GM19468 (cell line): Measurements from ENCODE around the gene ATXN7L1.

ENCODE experiments used
- ATAC-seq: cut with Tn5 transposase; IDR thresholded peaks from one replicate; pipeline ENCODE4 v1.9.1; 2021; ENCODE audit warnings: mild to moderate bottlenecking, moderate library complexity, moderate number of reproducible peaks; ENCODE audit not compliant: unreplicated experiment; ENCODE audit errors: extremely low read depth

Gene ATXN7L1

DNA sequence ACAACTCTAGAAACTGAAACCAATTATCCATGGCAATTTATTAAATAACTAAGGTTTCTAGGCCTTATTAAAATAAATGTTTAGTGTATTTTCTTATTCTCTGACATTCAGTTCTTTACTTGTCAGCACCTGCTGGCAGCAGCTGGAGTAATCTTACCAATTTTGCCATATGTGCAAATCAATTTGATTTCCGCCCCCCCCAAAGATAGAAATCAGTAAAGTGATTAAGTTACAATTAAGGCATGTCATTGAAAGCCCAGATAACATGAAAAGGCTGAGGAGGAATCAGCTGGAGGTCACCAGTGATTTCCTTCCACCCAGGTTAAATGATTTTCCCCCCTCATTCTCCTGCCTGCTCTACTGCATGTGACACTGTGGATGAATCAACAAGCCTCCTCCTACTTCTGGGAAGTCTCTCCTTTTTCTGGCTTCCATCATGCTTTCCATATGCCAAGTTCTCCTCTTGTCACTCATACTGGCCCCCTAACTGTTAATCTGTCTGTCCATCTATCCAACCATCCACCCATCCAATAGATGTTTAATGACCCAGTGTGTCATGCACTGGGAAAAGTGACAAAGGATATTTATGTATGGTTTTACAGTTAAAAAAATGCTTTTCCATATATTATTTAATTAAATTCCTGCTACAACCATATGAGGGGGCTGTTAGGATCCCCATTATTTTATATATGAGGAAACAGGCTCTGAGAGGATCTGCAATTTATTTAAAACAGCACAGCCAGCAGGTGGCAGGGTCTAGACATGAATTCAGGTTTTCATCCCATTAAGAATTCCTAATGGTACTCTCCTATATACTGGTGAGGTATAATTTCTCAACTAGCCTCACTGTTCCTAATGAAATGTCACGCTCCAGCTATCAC, 116.5 kb downstream of the ATXN7L1 start:
- no peak for ATAC-seq

DNA sequence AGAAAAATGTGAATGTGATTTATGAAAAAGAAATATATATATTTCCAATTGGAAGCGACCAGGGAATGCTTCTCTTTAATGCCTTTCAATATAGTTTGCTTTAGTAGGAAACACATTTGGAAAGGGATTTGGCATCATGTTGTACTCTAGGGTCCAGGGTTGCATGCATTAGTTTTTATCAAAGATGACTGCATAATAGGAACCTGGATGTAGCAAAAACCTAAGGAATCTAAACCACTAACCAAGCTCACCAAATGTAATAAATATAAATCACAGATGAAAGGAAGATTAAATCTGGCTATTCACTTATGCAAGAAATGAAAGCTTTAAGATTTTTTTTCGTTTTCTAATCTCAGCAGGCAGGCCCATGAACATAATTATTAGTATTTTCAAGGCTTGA, 120.0 kb downstream of the ATXN7L1 start:
- no peak for ATAC-seq

DNA sequence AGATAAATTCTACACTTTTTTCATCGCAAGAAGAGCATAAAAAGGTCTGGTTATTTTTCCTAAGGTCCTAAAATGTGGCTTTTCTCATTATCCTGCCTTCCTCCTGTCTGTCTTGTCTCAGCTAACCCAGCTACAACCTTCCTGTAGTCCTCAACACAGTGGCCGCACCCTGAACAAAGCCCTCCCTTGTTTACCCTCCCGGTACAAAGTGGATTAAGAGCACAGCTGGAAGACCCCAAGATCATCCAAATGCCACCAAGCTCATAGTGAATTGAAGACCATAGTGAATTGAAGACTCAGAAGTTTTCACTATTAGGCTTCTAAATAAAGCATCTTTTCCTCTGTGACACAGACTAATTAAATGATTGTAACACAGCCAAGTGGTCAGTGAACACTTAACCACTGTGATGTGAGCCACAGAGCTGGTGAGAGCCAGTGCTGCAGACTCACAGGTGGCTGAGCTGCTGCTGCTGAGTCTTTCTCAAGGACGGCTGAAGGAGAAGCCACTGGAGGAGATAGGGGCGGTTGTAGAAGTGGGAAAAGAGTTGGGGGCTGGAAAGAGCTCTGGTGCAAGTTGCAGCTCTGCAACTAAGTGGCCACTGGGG, 123.6 kb downstream of the ATXN7L1 start:
- ATAC-seq: no peak

DNA sequence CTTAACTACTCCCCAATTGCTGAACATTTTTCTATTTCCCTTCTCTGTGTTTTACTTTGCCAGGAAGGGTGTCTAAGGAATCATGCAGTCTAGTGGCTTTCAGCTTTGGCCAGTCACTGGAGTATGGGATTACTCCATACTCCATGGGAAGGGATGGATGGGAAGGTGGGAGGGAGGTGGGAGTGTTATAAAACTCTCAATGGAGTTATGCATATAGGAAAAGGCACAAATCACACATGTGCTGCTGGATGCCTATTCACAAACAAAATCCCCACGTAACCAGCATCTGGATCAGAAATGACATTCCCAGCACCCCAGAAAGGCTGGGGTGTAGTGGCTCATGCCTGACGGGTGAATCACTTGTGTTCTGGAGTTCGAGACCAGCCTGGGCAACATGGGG, 125.3 kb downstream of the ATXN7L1 start:
- ATAC-seq: no peak

DNA sequence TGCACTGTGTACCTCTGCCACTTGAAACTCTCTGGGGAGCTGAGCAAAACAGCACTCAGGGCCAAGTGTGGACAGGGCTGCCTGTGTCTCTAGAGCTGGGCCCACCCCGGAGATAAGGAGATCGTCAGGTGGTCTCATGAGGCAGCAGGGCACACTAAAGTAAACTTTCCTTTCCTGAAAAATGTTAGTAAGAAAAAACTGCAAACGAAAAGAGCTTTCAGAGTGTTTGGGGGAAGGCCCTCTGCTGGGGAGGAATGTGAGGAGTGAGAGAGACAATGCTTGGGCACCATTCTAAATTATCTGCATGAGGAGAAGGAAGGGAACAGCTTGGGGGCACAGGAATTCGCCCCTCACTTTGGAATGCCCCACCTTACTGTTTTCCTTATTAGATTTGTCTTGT, 127.7 kb downstream of the ATXN7L1 start:
- no peak for ATAC-seq

DNA sequence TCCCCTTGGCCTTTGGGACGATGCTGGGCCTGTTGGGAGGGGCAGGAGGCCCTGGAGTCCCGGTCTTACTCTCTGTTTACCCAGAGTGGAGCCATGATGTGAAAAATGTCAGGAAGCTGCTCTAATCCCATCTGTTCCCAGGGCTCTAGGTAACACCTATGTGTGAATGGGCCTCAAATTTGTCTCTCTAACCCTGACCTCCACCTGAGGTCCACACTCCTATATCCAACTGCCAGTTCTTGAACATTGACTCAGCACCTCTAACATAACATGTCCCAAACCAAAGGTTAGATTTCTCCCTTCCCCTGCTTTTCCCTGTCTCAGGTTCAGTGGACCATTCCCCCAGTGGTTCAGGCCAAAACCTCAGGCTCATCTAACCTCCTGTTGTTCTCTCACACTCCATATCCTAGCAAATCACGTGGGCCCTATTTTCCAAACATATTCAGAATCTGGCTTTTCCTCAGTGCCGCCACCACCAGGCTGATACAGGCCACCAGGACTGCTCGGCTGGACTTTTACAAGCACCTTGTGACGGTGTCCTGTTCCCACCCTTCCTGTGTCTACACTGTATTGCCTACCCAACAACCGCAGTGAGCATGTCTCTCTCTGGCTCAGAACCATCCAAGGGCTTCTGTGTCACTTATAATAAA, 130.6 kb downstream of the ATXN7L1 start:
- ATAC-seq: no peak

DNA sequence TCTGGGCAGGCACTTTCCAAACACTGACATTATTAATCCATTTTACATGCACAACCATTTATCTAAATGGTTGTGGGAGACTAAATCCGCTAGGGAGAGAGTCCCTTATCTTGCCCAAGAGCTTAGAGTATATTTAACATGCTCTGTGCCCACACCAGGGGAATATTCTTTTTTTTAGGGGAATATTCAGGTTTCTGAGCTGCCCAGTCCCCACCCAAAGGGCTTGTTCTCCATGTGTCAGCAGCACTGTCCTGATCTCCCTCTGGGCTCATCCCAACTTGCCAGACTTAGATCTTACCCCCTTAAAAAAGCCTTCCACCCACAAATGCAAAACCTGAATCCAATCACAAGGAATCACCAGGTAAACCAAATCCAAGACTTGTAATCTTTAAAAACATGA, 132.1 kb downstream of the ATXN7L1 start:
- no peak for ATAC-seq

DNA sequence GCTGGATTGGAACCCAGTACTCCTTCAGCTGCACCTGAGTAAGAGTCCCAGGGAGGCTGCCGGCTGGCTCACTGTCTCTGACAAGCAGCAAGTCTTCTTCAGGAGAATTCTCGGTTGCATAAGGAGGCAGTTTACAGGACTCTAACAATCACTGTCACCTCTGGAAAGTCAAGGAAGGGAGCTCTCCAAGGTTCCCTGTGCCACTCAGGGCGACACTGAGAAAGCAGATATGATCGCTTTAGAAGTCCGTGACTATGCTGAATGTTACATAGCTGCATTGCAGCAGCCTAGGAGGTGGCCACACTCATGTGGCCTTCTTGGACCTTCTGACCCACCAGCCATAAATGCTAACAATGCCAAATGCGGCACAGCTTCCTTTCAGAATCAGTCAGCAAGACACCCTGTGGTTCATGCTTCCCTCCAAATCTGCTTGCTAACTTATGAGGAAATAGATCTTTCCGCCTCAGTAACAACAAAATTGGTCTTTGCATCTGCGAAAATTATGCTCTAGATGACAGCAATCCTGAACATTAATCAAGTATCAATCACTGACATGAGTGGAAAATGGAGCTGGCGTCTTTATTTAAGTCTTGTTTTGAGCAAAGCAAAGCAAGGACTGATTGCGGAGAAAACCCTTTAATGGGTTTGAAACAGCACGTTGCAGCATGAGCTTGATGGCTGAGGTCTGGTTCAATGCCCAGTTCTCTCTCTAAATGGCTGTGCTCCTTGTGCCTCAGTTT, 132.9 kb downstream of the ATXN7L1 start:
- no peak for ATAC-seq

DNA sequence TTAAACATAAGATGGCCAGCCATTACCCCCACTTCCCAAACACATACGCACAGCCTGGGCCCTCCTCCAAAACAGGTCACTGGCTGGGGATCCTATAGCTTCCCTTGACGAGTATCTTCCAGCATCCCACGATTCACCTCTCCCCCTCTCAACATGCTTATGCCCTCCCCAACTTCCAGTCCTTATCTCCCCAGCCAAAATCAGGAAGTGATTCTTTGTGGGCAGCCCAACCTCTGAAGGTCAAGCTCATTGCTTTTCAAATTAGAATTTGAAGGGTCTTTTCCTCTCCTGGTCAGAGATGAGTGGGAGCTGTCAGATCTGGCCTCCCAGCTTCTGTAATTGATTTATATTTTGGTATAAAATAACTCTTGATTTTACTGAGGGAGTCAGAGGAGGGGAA, 133.6 kb downstream of the ATXN7L1 start:
- ATAC-seq: no peak

DNA sequence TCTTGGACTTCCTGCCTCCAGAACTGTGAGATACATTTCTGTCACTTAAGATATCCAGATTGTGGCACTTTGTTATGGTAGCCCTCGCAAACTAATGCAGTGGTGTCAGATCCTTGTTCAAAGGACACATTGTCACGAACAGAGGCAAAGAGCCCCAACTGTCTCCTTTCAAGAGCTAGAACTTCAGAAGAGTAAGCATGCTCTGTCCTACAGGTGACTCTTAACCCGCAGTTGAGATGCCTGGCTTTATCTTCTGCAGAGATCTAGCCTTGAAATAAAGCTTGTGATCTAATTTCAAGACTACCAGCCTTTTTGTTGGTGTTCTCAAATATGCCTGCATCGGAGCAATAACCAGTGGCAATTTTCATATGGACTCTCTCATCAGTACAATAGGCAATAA, 134.4 kb downstream of the ATXN7L1 start:
- ATAC-seq: no peak

DNA sequence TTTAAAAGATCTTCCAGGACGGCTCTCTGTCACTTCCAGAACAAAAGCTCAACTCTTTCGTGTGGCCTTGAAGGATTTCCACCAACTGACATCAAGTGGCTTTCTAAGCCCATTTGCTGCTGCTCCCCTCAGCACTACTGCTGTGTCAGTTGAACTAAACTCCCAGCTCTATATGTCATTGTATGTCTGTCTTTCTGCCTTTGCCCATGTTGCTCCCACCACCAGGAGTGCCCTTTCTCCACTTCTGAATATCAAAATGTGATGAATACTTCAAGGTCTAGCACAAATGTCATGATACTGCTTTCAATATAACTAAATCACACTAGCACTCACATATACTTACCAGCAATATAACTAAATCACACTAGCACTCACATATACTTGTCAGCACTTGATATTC, 138.3 kb downstream of the ATXN7L1 start:
- no peak for ATAC-seq

DNA sequence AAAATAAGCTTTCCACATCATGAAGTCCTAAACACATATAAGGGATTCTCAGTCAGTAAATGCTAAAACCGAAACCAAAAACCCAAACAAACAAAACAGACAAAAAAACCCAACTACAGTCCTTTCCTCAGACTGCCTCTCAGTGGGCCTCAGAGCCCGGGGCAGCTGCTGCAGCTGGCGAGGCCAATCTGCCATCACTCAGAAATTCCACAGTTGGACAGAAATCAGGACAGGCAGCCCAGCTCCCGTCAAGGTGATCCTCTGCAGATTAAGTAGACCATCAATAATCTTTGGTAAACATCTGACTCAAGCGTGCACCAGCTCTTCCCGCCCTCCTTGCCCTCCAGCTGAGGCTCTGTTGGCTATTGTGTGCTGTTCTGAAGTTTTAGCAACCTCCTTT, 142.2 kb downstream of the ATXN7L1 start:
- ATAC-seq: no peak

DNA sequence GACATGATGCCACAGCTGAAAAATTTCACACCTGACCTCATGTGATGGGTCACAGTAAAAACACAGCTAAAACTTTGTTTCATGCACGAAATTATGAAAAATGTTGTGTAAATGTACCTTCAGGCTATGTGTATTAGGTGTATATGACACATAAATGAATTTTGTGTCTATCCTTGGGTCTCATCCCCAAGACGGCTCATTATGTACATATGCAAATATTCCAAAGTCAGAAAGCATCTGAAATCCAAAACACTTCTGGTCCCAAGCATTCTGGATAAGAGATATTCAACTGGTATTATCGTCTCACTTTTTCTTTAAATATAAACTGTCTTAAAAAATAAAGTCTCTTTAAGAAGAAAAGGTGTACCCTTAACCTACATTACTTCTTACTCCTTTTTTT, 145.4 kb downstream of the ATXN7L1 start:
- ATAC-seq: no peak

DNA sequence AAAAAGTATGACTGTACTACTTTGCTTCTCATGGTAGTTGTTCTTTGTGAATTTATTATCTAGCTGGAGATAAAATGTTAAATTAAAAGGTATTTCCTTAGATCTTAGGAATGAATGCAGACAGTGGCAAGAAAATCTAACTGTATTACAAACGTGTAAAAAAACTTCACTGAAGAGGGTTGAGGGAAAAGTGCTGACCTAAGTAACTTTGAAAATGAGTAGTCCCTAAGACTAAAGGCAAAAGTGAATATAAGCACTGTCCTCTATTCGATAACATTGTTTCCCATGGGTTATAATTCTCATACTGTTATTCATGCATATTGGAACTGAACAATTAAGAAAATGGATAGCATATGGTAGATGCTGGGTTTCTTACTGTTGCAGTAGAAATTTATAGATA, 148.4 kb downstream of the ATXN7L1 start:
- no peak for ATAC-seq

DNA sequence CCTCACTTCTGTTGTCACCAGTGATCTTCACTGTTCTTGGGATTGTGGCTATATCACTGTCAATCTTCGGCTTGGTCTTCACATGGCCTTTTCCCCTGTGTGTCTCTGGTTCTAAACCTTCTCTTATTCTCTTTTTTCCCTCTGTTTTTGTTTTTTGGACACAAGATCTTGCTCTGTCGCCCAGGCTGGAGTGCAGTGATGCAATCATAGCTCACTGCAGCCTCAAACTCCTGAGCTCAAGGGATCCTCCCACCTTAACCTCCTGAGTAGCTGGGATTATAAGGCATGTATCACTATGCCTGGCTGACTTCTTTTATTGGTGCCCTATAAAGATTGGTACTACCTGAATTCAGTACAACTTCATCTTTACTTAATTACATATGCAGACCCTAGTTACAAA, 151.7 kb downstream of the ATXN7L1 start:
- ATAC-seq: no peak

DNA sequence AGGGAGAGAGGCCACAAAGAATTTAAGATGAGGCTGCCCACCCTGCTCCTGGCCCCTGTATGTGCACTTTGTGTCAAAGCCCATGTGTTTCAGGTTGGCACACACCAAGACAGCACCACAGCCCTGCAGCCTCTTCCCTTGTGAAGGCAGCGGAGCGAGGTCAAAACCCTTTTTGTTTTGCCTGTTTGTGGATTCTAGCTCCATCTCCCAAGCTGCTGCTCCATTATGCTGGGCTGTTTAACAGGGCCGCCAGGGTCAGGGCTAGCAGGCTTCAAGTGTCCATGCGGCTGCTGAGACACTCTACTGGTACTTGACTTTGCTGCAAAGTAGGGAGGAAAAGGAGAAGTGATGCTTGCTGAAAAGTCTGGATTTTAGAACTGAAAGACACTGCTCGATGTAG, 152.8 kb downstream of the ATXN7L1 start:
- ATAC-seq: no peak

DNA sequence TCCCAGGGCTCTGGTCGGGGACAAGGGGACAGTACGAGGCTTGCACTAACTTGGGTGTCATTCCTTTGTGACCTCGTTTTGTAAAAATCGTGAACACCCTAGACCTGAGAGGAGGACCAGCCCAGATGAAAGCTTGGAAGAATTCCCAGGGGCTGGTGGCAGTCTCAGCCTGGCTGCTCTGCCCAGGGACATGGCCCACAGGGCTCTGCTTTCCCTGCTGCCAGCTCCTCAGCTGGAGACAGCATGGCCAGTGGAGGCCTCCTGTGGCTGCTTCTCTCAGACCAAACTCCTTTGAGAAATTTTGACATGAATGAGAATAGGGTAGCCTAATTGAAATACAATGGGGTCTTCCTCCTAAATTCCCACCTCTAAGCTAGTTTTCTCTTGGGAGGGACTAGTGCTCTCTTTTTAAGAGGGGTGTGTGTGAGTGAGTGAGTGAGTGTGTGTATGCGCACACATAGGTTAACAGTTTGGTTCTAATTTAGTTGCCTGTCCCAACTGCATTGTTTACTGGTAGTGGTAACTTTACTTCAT, 154.8 kb downstream of the ATXN7L1 start:
- no peak for ATAC-seq

DNA sequence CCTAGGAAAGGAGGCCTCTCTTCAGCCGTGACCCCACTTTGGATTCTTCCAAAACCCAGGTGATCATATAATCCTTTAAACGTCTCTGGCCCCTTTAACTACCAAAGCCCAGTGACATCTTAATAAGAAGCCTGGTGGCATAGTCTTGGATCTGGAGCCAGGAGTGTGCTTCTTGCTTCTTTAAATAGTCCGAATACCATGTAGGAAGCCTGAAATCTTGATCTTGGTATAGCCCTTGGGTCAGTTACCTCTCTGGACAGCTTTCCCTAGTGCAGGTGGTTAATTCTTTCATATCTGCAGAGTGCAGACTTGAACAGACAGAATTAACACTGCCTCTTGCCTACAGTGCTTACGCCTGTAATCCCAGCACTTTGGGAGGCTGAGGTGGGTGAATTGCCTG, 156.5 kb downstream of the ATXN7L1 start:
- ATAC-seq: no peak

DNA sequence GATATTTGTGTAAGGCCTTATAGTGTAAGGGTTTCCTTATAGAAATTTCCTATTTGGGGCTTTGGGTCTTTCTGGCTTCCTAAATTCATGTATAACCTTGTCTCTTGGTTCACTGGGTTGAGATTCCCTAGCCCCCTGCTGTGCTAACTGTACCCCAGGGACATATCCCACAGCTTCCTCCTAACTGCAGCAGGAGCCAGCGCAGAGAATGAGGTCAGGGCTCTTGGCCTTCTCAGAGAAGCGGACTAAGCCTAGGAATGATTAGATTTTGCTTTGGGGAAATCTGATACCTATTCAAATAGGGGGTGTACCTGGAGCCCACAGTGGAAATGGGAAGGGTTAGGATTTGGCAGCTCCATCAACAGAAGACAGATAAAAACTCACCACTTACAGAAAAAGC, 157.0 kb downstream of the ATXN7L1 start:
- ATAC-seq: no peak

DNA sequence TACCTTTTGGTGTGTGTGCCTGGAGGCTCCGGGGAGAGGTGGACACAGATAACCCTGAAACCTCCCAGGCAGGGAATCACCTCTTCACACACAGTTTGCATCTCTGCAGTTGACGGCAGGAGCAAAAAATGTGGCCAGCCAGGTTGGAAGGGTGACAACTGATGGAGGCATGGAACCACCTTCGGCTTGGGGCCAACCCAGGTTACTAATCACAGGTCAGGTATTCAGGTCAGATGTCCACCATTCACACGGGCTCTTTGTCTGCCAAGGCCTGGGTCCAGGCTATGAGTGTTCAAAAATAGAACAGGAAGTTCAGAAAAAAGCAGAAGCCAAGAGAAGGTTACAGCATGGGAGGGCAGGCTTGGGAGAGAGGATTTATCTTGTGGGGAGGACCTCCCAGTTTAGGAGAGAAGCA, 157.9 kb downstream of the ATXN7L1 start:
- no peak for ATAC-seq

DNA sequence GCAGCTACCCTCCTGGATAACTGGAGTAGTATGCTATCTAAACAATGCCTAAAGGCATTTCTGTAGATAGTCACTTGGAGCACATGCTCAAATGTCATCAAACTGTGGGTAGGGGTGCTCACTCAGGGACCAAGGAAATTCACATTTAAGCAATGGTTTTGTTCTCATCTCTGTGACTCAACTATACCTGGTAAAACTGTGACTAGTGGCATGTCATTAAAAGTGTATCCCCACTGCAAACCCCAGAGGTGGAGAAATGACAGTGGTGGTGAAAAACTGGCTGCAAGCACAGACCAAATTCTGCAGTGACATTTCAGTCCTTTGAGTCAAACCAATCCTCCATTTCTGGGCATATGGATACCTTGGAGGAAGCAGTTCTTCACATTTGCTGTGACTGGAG, 160.9 kb downstream of the ATXN7L1 start:
- ATAC-seq: no peak
